Caki2 (cell line): ENCODE data around the gene RBM34. TPM values are rescaled to one million over a fixed set of nuclear protein-coding genes. Genes with fewer than 3 reads are reported as not detected.
A peak's percentile ranks its signal among the peaks of the same experiment; 100 is the strongest.

ENCODE experiments used
- DNase-seq: peaks from one replicate; pipeline ENCODE4 v3.0.0-alpha.2; 2015; ENCODE audit warnings: low read depth
- in situ Hi-C: cut with HindIII; loops from 2 replicates; pipeline ENCODE4 v1.10.0; 2016; ENCODE audit warnings: low sequenced_read_pairs, low pct_unique_long_range_greater_than_20kb, mixed read lengths
- total RNA-seq: library from RNA; depleted of rRNA; stranded (reverse); fragments of >200 nt; shearing (Covaris generic); gene quantifications from 2 replicates; pipeline ENCODE4 v1.2.3, GENCODE V29; 2014; ENCODE audit warnings: low replicate concordance

RBM34 gene
- total RNA-seq, 1 experiment from 2014 or later = 93.9 TPM

GRCh38 chr1:235158680-235159079 lies 2.4 kb downstream of the RBM34 start:
- no peak for DNase-seq
- in situ Hi-C loops = no loop called here

- DNase-seq = no peak
- in situ Hi-C loops = no loop called here
Observed at GRCh38 chr1:235157150-235157549, 3.9 kb downstream of the RBM34 start.

- no peak for DNase-seq
- in situ Hi-C loops = no loop called here
Observed at GRCh38 chr1:235156740-235157139, 4.3 kb downstream of the RBM34 start.

- no peak for DNase-seq
- in situ Hi-C loops = no loop called here
Observed at GRCh38 chr1:235156265-235156664, 4.8 kb downstream of the RBM34 start.

- in situ Hi-C loops = no loop called here
- no peak for DNase-seq
Observed at GRCh38 chr1:235152235-235152634, 8.8 kb downstream of the RBM34 start.

- DNase-seq = no peak
- in situ Hi-C loops = no loop called here
Observed at GRCh38 chr1:235151033-235151432, 10.0 kb downstream of the RBM34 start.

- no peak for DNase-seq
- in situ Hi-C loops = no loop called here
Observed at GRCh38 chr1:235149824-235150223, 11.2 kb downstream of the RBM34 start.

- no peak for DNase-seq
- in situ Hi-C loops = no loop called here
Observed at GRCh38 chr1:235147269-235147668, 13.8 kb downstream of the RBM34 start.

GRCh38 chr1:235145639-235146038 lies 15.4 kb downstream of the RBM34 start:
- in situ Hi-C loops = no loop called here
- no peak for DNase-seq

GRCh38 chr1:235142991-235143390 lies 18.1 kb downstream of the RBM34 start:
- in situ Hi-C loops = no loop called here
- no peak for DNase-seq

- no peak for DNase-seq
- in situ Hi-C loops = no loop called here
Observed at GRCh38 chr1:235139315-235139714, 21.7 kb downstream of the RBM34 start.

- in situ Hi-C loops = no loop called here
- DNase-seq = no peak
Observed at GRCh38 chr1:235138821-235139220, 22.2 kb downstream of the RBM34 start.

- in situ Hi-C loops = no loop called here
- no peak for DNase-seq
Observed at GRCh38 chr1:235136111-235136510, 24.9 kb downstream of the RBM34 start.

- in situ Hi-C loops = no loop called here
- DNase-seq = no peak
Observed at GRCh38 chr1:235134171-235134570, 26.9 kb downstream of the RBM34 start.

- DNase-seq = no peak
- in situ Hi-C loops = no loop called here
Observed at GRCh38 chr1:235133086-235133485, 28.0 kb downstream of the RBM34 start.

- in situ Hi-C loops = no loop called here
- no peak for DNase-seq
Observed at GRCh38 chr1:235131961-235132360, 29.1 kb downstream of the RBM34 start.

- in situ Hi-C loops = no loop called here
- DNase-seq = no peak
Observed at GRCh38 chr1:235130766-235131270, 30.2 kb downstream of the RBM34 start.

GRCh38 chr1:235129774-235130570 lies 31.1 kb downstream of the RBM34 start:
- in situ Hi-C loops = no loop called here
- no peak for DNase-seq

- DNase-seq = peak; percentile 95
- in situ Hi-C loops = no loop called here
Observed at GRCh38 chr1:235128456-235129328, 32.4 kb downstream of the RBM34 start, which contains the start of gene TOMM20. Gene TOMM20 (minus strand): TSS chr1:235128837. CDS start chr1:235128715, 122 bp downstream.
